Neural cell (in vitro differentiated cells): Measurements from ENCODE around the gene SNX30. TPM values are rescaled to one million over a fixed set of nuclear protein-coding genes. Genes with fewer than 3 reads are reported as not detected.

ENCODE experiments used
- H2AFZ ChIP-seq: fragments of 200-600, 300-800 bp; sonication (generic), shearing (Covaris generic); 2 replicates; pipeline ENCODE4 v1.6.0; 2014; ENCODE audit warnings: low read depth, mild to moderate bottlenecking, antibody characterized with exemption, low read length, moderate library complexity
- H3F3A ChIP-seq: fragments of 200-600 bp; shearing (Covaris generic); 2 replicates; pipeline ENCODE4 v1.6.1; 2016; ENCODE audit warnings: mild to moderate bottlenecking, moderate library complexity, mixed read lengths, antibody characterized with exemption, low read length; ENCODE audit not compliant: insufficient read depth, poor library complexity, severe bottlenecking
- H3K27ac ChIP-seq: fragments of 200-600, 300-800 bp; sonication (generic), shearing (Covaris generic); 2 replicates; pipeline ENCODE4 v1.5.1; 2014; ENCODE audit warnings: mild to moderate bottlenecking, low read length, moderate library complexity
- H3K27me3 ChIP-seq: fragments of 300-800, 200-600 bp; sonication (generic), shearing (Covaris generic); 2 replicates; pipeline ENCODE4 v1.6.0; 2014; ENCODE audit warnings: mild to moderate bottlenecking, low read depth, low read length, moderate library complexity; ENCODE audit not compliant: insufficient read depth
- H3K36me3 ChIP-seq: fragments of 300-800, 200-600 bp; sonication (generic), shearing (Covaris generic); 2 replicates; pipeline ENCODE4 v1.5.1; 2014; ENCODE audit warnings: mild to moderate bottlenecking, antibody characterized with exemption, low read length, moderate library complexity; ENCODE audit not compliant: insufficient read depth
- H3K4me2 ChIP-seq: fragments of 300-800, 200-600 bp; sonication (generic), shearing (Covaris generic); 2 replicates; pipeline ENCODE4 v1.6.0; 2014; ENCODE audit warnings: mild to moderate bottlenecking, low read length
- H3K4me3 ChIP-seq: fragments of 300-800, 200-600 bp; sonication (generic), shearing (Covaris generic); 2 replicates; pipeline ENCODE4 v1.5.1; 2014; ENCODE audit warnings: mild to moderate bottlenecking, low read length, moderate library complexity
- H3K79me2 ChIP-seq: fragments of 200-600 bp; shearing (Covaris generic); replicated peaks from 2 replicates; pipeline ENCODE4 v1.6.0; 2014; ENCODE audit warnings: mild to moderate bottlenecking, low read length, moderate library complexity; ENCODE audit not compliant: insufficient read depth
- H3K9ac ChIP-seq: fragments of 300-800, 200-600 bp; sonication (generic), shearing (Covaris generic); 2 replicates; pipeline ENCODE4 v1.6.1; 2016; ENCODE audit warnings: mild to moderate bottlenecking, low read length, mixed read lengths
- H3K9me2 ChIP-seq: fragments of 200-600 bp; shearing (Covaris generic); 2 replicates; pipeline ENCODE4 v1.6.1; 2016; ENCODE audit warnings: mild to moderate bottlenecking, low read length, mixed read lengths; ENCODE audit not compliant: insufficient read depth
- H3K9me3 ChIP-seq: fragments of 200-600, 300-800 bp; sonication (generic), shearing (Covaris generic); 2 replicates; pipeline ENCODE4 v1.6.1; 2016; ENCODE audit warnings: mild to moderate bottlenecking, mixed run types, low read length, moderate library complexity, mixed read lengths
- H4K20me1 ChIP-seq: fragments of 200-600 bp; shearing (Covaris generic); 2 replicates; pipeline ENCODE4 v1.6.1; 2016; ENCODE audit warnings: mild to moderate bottlenecking, mixed run types; ENCODE audit not compliant: insufficient read depth
- CTCF ChIP-seq: fragments of 450-650 bp; IDR thresholded peaks from 2 replicates; pipeline ENCODE4 v1.5.1; 2014; ENCODE audit warnings: antibody characterized with exemption, mild to moderate bottlenecking, moderate library complexity; ENCODE audit not compliant: poor library complexity, severe bottlenecking
- EP300 ChIP-seq: fragments of 450-650 bp; conservative IDR thresholded peaks from 2 replicates; pipeline ENCODE4 v1.6.1; 2014; ENCODE audit warnings: antibody characterized with exemption, mild to moderate bottlenecking, moderate library complexity; ENCODE audit not compliant: poor library complexity, severe bottlenecking
- EZH2 ChIP-seq: fragments of 200-600, 300-800 bp; shearing (Covaris generic), sonication (generic); IDR thresholded peaks from 2 replicates; pipeline ENCODE4 v1.6.1; 2014; ENCODE audit warnings: antibody characterized with exemption, low read length, borderline replicate concordance, mild to moderate bottlenecking; ENCODE audit not compliant: insufficient read depth, poor library complexity, severe bottlenecking
- MXI1 ChIP-seq: fragments of 450-650 bp; conservative IDR thresholded peaks from 2 replicates; pipeline ENCODE4 v1.6.1; 2014; ENCODE audit warnings: antibody characterized with exemption, mild to moderate bottlenecking; ENCODE audit not compliant: poor library complexity, severe bottlenecking
- POLR2AphosphoS5 ChIP-seq: IDR thresholded peaks from 2 replicates; pipeline ENCODE4 v1.6.1; 2012
- RAD21 ChIP-seq: fragments of 450-650 bp; conservative IDR thresholded peaks from 2 replicates; pipeline ENCODE4 v1.6.1; 2014; ENCODE audit warnings: antibody characterized with exemption, mild to moderate bottlenecking, moderate library complexity
- REST ChIP-seq: IDR thresholded peaks from 2 replicates; pipeline ENCODE4 v1.6.1; 2012; ENCODE audit warnings: borderline replicate concordance
- SMC3 ChIP-seq: fragments of 450-650 bp; conservative IDR thresholded peaks from 2 replicates; pipeline ENCODE4 v1.6.1; 2014; ENCODE audit warnings: antibody characterized with exemption, mild to moderate bottlenecking, moderate library complexity; ENCODE audit not compliant: poor library complexity
- TAF1 ChIP-seq: IDR thresholded peaks from 2 replicates; pipeline ENCODE4 v1.6.1; 2012; ENCODE audit warnings: low read depth
- polyA plus RNA-seq: library from polyadenylated mRNA; depleted of rRNA; stranded (reverse); fragments of >200 nt; gene quantifications from 2 replicates; pipeline ENCODE4 v1.2.3, GENCODE V29; 2014

The SNX30 gene
- polyA plus RNA-seq, 1 donor from 2014 or later, result 30.0 TPM

- Histone ChIP-seq H3K79me2 (no peaks in the 10 kb centered on the region), H3K4me2 (no peak overlapping the region), H3K36me3 (no peaks in the 10 kb centered on the region), H4K20me1 (no peaks in the 10 kb centered on the region), H3K9me2 (no peaks in the 10 kb centered on the region), H3K27me3 (no peaks in the 10 kb centered on the region), H2AFZ (no peak overlapping the region), H3K4me3 (no peak overlapping the region), H3K27ac (no peak overlapping the region), H3F3A (no peaks in the 10 kb centered on the region), H3K9me3 (no peaks in the 10 kb centered on the region), H3K9ac (no peak overlapping the region)
- no peak for TF ChIP-seq TAF1
- TF ChIP-seq RAD21, result no peak
- no peak for TF ChIP-seq SMC3
- no peak for TF ChIP-seq CTCF
- no peak for TF ChIP-seq REST
- TF ChIP-seq EP300, result no peak
- no peak for TF ChIP-seq MXI1
- TF ChIP-seq POLR2AphosphoS5, result no peak
- TF ChIP-seq EZH2, result no peak
Observed at GRCh38 chr9:112914524-112914923, 164.0 kb downstream of the SNX30 start.

GRCh38 chr9:112917047-112917986, 166.8 kb downstream of the SNX30 start:
- no peak overlapping the region for H3K27ac ChIP-seq
- no peak overlapping the region for H2AFZ ChIP-seq
- no peak overlapping the region for H3K9ac ChIP-seq
- H3K4me3 ChIP-seq, result no peak overlapping the region
- no peaks in the 10 kb centered on the region for H3K9me3 ChIP-seq
- H3K9me2 ChIP-seq, result no peaks in the 10 kb centered on the region
- H3K36me3 ChIP-seq, result no peaks in the 10 kb centered on the region
- H3K4me2 ChIP-seq, result no peak overlapping the region
- no peaks in the 10 kb centered on the region for H4K20me1 ChIP-seq
- H3F3A ChIP-seq, result no peaks in the 10 kb centered on the region
- no peaks in the 10 kb centered on the region for H3K27me3 ChIP-seq
- no peaks in the 10 kb centered on the region for H3K79me2 ChIP-seq
- TF ChIP-seq TAF1 (no peak), REST (no peak), EP300 (no peak), EZH2 (no peak), POLR2AphosphoS5 (no peak), MXI1 (no peak), CTCF (no peak), RAD21 (no peak), SMC3 (no peak)
